DND-41 (cell line): ENCODE measurements around the gene LHX3.

Source experiments
- EZH2 ChIP-seq: IDR thresholded peaks from 3 replicates; pipeline ENCODE4 v1.6.1; 2012; ENCODE audit warnings: borderline replicate concordance, low read depth, mild to moderate bottlenecking, moderate library complexity, low read length, inconsistent platforms; ENCODE audit not compliant: severe bottlenecking
- TF ChIP-seq, protein P1 (sequence below): IDR thresholded peaks from 2 replicates; pipeline ENCODE4 v1.5.1; 2012; ENCODE audit warnings: borderline replicate concordance, low read length, moderate library complexity, mild to moderate bottlenecking; ENCODE audit not compliant: poor library complexity, severe bottlenecking; ENCODE audit errors: extremely low read depth

DNA sequence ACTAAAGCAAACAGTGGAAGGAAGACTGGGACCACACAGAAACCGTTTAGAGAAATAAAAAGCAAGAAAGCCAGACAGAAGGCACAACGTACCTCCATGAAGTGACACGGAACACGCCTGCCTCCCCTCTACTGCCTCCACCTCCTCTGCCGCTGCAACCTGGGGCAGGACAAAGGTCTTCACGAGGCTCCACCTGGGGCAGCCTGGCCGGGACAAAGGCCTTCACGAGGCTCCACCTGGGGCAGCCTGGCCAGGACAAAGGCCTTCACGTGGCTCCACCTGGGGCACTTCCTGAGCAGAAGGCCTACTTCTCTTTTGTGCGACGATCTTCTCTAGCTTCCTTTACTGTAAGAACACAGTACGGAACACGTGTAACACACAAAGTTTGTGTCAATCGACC, 28.9 kb upstream of the LHX3 start:
- TF ChIP-seq EZH2, result no peak
- TF ChIP-seq, protein P1, sequence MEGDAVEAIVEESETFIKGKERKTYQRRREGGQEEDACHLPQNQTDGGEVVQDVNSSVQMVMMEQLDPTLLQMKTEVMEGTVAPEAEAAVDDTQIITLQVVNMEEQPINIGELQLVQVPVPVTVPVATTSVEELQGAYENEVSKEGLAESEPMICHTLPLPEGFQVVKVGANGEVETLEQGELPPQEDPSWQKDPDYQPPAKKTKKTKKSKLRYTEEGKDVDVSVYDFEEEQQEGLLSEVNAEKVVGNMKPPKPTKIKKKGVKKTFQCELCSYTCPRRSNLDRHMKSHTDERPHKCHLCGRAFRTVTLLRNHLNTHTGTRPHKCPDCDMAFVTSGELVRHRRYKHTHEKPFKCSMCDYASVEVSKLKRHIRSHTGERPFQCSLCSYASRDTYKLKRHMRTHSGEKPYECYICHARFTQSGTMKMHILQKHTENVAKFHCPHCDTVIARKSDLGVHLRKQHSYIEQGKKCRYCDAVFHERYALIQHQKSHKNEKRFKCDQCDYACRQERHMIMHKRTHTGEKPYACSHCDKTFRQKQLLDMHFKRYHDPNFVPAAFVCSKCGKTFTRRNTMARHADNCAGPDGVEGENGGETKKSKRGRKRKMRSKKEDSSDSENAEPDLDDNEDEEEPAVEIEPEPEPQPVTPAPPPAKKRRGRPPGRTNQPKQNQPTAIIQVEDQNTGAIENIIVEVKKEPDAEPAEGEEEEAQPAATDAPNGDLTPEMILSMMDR, result no peak
